Endothelial cell of umbilical vein (primary cell): Measurements from ENCODE around the gene CCNG1. TPM values are rescaled to one million over a fixed set of nuclear protein-coding genes. Genes with fewer than 3 reads are reported as not detected.

Experiments used
- BruUV-seq: library from RNA; stranded (reverse); fragments of 400-500 nt; replicated peaks from 2 replicates; lab custom pipeline; 2021; lab: Mats Ljungman, UMichigan
- CTCF ChIA-PET: fragments of 300-600, 350-600 bp; sonication (Branson Sonifier 250); formaldehyde crosslinking; loops from one replicate; lab custom pipeline; 2021; ENCODE audit warnings: antibody characterized with exemption, inconsistent platforms; lab: Charles Lee
- POLR2A ChIA-PET: fragments of 300-600, 350-600 bp; sonication (Branson Sonifier 250); formaldehyde crosslinking; loops from one replicate; lab custom pipeline; 2021; ENCODE audit warnings: antibody characterized with exemption, inconsistent platforms; lab: Charles Lee
- DNase-seq: peaks from one replicate; pipeline ENCODE4 v3.0.0-alpha.2; 2011; ENCODE audit warnings: low read depth, low spot score
- FAIRE-seq: peaks from 2 replicates; lab custom pipeline; 2011; peaks lifted over from hg19 to GRCh38; lab: Jason Lieb, UNC
- H2AFZ ChIP-seq: 2 replicates; pipeline ENCODE4 v1.6.0; 2012; ENCODE audit warnings: low read depth, low read length, control low read depth, inconsistent platforms
- H3K27ac ChIP-seq: 2 replicates; pipeline ENCODE4 v1.5.1; 2011; ENCODE audit warnings: low read depth, mild to moderate bottlenecking, control low read depth, low read length, moderate library complexity; ENCODE audit not compliant: insufficient read depth
- H3K27me3 ChIP-seq, 2 experiments: 2 replicates each; pipeline versions ENCODE4 v1.6.0 to v1.6.1; 2011; ENCODE audit warnings: low read length in 2 of 2, mixed read lengths in 1 of 2; ENCODE audit not compliant: control insufficient read depth in 2 of 2, insufficient read depth in 2 of 2
- H3K36me3 ChIP-seq, 2 experiments: 2 replicates in 1 of 2; 3 replicates in 1 of 2; pipeline ENCODE4 v1.5.1; 2011; ENCODE audit warnings: low read length in 2 of 2, mild to moderate bottlenecking in 1 of 2, moderate library complexity in 1 of 2; ENCODE audit not compliant: control insufficient read depth in 2 of 2, insufficient read depth in 2 of 2; ENCODE audit errors: extremely low read depth in 1 of 2
- H3K4me1 ChIP-seq: 3 replicates; pipeline ENCODE4 v1.5.1; 2011; ENCODE audit warnings: mild to moderate bottlenecking, low read length; ENCODE audit not compliant: control insufficient read depth, insufficient read depth; ENCODE audit errors: extremely low read depth
- H3K4me2 ChIP-seq: 2 replicates; pipeline ENCODE4 v1.6.1; 2011; ENCODE audit warnings: low read length, control low read depth, mixed read lengths; ENCODE audit not compliant: insufficient read depth
- H3K4me3 ChIP-seq, 3 experiments: fragments of 200-600 bp in 1 of 3; sonication (generic), shearing (Covaris generic) in 1 of 3; replicated peaks in 1 of 3; 2 replicates each; pipeline ENCODE4 v1.5.1; 2011 to 2016; ENCODE audit warnings: control low read depth in 3 of 3, low read length in 3 of 3, mild to moderate bottlenecking in 2 of 3, inconsistent platforms in 1 of 3, low read depth in 1 of 3, moderate library complexity in 1 of 3; ENCODE audit not compliant: insufficient read depth in 1 of 3
- H3K79me2 ChIP-seq: 2 replicates; pipeline ENCODE4 v1.6.0; 2012; ENCODE audit warnings: low read length, inconsistent platforms; ENCODE audit not compliant: control insufficient read depth, insufficient read depth
- H3K9ac ChIP-seq: replicated peaks from 2 replicates; pipeline ENCODE3; 2011; ENCODE audit warnings: low read length, control low read depth; ENCODE audit not compliant: insufficient read depth; ENCODE audit errors: extremely low read depth
- H3K9me1 ChIP-seq: replicated peaks from 3 replicates; pipeline ENCODE4 v1.6.0; 2011; ENCODE audit warnings: mild to moderate bottlenecking, low read length; ENCODE audit not compliant: control insufficient read depth, insufficient read depth; ENCODE audit errors: extremely low read depth
- H3K9me3 ChIP-seq: replicated peaks from 2 replicates; pipeline ENCODE4 v1.5.1; 2012; ENCODE audit warnings: low read length, inconsistent platforms; ENCODE audit not compliant: control insufficient read depth, insufficient read depth
- H4K20me1 ChIP-seq: replicated peaks from 2 replicates; pipeline ENCODE3; 2011; ENCODE audit warnings: mild to moderate bottlenecking, low read length; ENCODE audit not compliant: control insufficient read depth, insufficient read depth; ENCODE audit errors: extremely low read depth
- CTCF ChIP-seq, 2 donors: IDR thresholded peaks; 1 replicate in 1 of 2; 2 replicates in 1 of 2; pipeline ENCODE4 v1.5.1; 2011; ENCODE audit warnings: low read length in 2 of 2, mild to moderate bottlenecking in 2 of 2, moderate library complexity in 2 of 2, control low read depth in 1 of 2, inconsistent platforms in 1 of 2, low read depth in 1 of 2; ENCODE audit not compliant: insufficient read depth in 1 of 2; ENCODE audit errors: extremely low read depth in 1 of 2
- EZH2 ChIP-seq: IDR thresholded peaks from 2 replicates; pipeline ENCODE4 v1.6.1; 2012; ENCODE audit warnings: borderline replicate concordance, low read depth, mild to moderate bottlenecking, moderate library complexity, low read length, inconsistent platforms; ENCODE audit not compliant: severe bottlenecking
- FOS ChIP-seq: IDR thresholded peaks from 2 replicates; pipeline ENCODE4 v1.6.1; 2011; ENCODE audit warnings: mild to moderate bottlenecking, low read length, moderate library complexity, borderline replicate concordance; ENCODE audit not compliant: insufficient read depth
- GATA2 ChIP-seq: IDR thresholded peaks from 2 replicates; pipeline ENCODE4 v1.7.0; 2011; ENCODE audit warnings: low read depth, mild to moderate bottlenecking, moderate library complexity, mixed read lengths, low read length; ENCODE audit not compliant: insufficient read length, insufficient read depth
- JUN ChIP-seq: IDR thresholded peaks from 2 replicates; pipeline ENCODE4 v1.6.1; 2011; ENCODE audit warnings: borderline replicate concordance, low read depth; ENCODE audit not compliant: insufficient read length, insufficient read depth
- MAX ChIP-seq: IDR thresholded peaks from 2 replicates; pipeline ENCODE4 v1.6.1; 2011; ENCODE audit not compliant: insufficient read depth, insufficient read length
- MYC ChIP-seq: IDR thresholded peaks from one replicate; pipeline ENCODE4 v1.6.1; 2011; ENCODE audit warnings: mild to moderate bottlenecking, low read depth, low read length
- POLR2A ChIP-seq: IDR thresholded peaks from 2 replicates; pipeline ENCODE4 v1.6.1; 2012; ENCODE audit warnings: low read depth, mild to moderate bottlenecking, control low read depth, low read length
- POLR2AphosphoS5 ChIP-seq: IDR thresholded peaks from 2 replicates; pipeline ENCODE4 v1.6.1; 2012; ENCODE audit warnings: low read depth, mild to moderate bottlenecking, control low read depth, low read length, moderate library complexity; ENCODE audit not compliant: insufficient read depth
- dilution Hi-C: fragments of 300-500 bp; cut with MboI; formaldehyde crosslinking; loops from one replicate; pipeline ENCODE4 v1.15.0; 2019; ENCODE audit warnings: low sequenced_read_pairs; ENCODE audit not compliant: extremely low pct_ligation_motif_present
- intact Hi-C: fragments of 100-400 bp; cut with micrococcal nuclease; formaldehyde crosslinking; loops from one replicate; pipeline ENCODE4 v1.10.0; 2022
- polyA plus RNA-seq, 4 experiments: library from polyadenylated mRNA; depleted of rRNA in 3 of 4; stranded (reverse) in 3 of 4; unstranded in 1 of 4; fragments of >200 nt; gene quantifications; 2 replicates each; pipeline versions ENCODE4 v1.2.1 to v1.2.3, GENCODE V29; 2011 to 2012; ENCODE audit warnings: missing spikeins in 1 of 4
- total RNA-seq: library from RNA; stranded (reverse); gene quantifications from 2 replicates; pipeline ENCODE4 v1.2.3, GENCODE V29; 2021

CCNG1 gene
- total and polyA plus RNA-seq, 2 donors (not counting 3 experiments of a cell fraction or from before 2014, with no cell fraction given) = 47.2 to 186 TPM

DNA sequence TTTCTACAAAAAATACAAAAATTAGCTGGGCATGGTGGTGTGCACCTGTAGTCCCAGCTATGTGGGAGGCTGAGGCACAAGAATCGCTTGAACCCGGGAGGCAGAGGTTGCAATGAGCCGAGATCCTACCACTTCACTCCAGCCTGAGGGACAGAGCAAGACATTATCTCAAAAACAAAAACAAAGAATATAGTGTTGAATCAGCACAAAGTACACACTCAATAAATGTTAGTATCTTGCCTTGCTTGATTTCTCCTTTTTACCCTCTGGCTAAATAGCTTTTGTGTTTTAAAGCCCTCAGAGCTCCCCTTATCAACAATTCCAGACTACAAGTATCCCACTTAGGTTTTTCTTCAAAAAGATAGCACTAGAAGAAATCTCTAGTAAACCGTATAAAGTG, 37.5 kb upstream of the CCNG1 start:
- BruUV-seq = no TSS peak
- CTCF ChIA-PET = interaction anchor here (1.4 to 2.3 kb wide), 3 partner anchors 9 to 52 kb away, joined by 3 to 14 read pairs (median 4); no protein-coding TSS in a partner anchor
- FAIRE-seq = no peak

More for the DNA sequence above, 37.5 kb upstream of the CCNG1 start:
- Histone ChIP-seq H3K4me3 (no peak overlapping the region), H3K79me2 (no peaks in the 10 kb centered on the region), H3K9ac (no peak overlapping the region), H3K27me3 (peaks cover 2% of the 10 kb centered on the region in 2 experiments), H3K36me3 (no peaks in the 10 kb centered on the region), H3K4me1 (no peaks in the 10 kb centered on the region), H4K20me1 (no peaks in the 10 kb centered on the region), H2AFZ (no peak overlapping the region), H3K9me3 (no peaks in the 10 kb centered on the region), H3K4me2 (no peak overlapping the region), H3K9me1 (no peaks in the 10 kb centered on the region), H3K27ac (no peak overlapping the region)
- intact Hi-C loops = no loop called here
- dilution Hi-C loops = no loop called here
- no peak for TF ChIP-seq FOS
- TF ChIP-seq POLR2A = no peak
- TF ChIP-seq MAX = no peak
- TF ChIP-seq CTCF (IDR thresholded peaks at IDR 0.05; ENCODE audit: extremely low read depth in 1 of 2, insufficient read depth in 1 of 2, low read depth in 1 of 2, low read length in 2 of 2) = no peak
- TF ChIP-seq MYC = no peak
- TF ChIP-seq EZH2 = no peak
- no peak for TF ChIP-seq GATA2
- TF ChIP-seq POLR2AphosphoS5 = no peak
- no peak for TF ChIP-seq JUN
- DNase-seq = no peak
- POLR2A ChIA-PET = no interaction called here
